NCI-H2107 treated with DMSO at 0.1 percent for 48 hours (cell line): Measurements from ENCODE around the gene RPRD2.
A peak's percentile ranks its signal among the peaks of the same experiment; 100 is the strongest.

ENCODE experiments used
- DNase-seq: peaks from one replicate; lab custom pipeline; 2025; ENCODE audit not compliant: unreplicated experiment; lab: John Stamatoyannopoulos, UW

The RPRD2 gene

GRCh38 chr1:150469291-150469690 is 105.3 kb downstream of the RPRD2 start:
- no peak for DNase-seq

GRCh38 chr1:150472601-150473200 is 108.8 kb downstream of the RPRD2 start:
- no peak for DNase-seq

- DNase-seq = no peak
Measured at GRCh38 chr1:150473659-150474058, 109.7 kb downstream of the RPRD2 start.

- no peak for DNase-seq
Measured at GRCh38 chr1:150474869-150475268, 110.9 kb downstream of the RPRD2 start.

GRCh38 chr1:150476754-150477153 is 112.8 kb downstream of the RPRD2 start:
- peak; percentile 42 for DNase-seq

- no peak for DNase-seq
Measured at GRCh38 chr1:150477320-150477719, 113.4 kb downstream of the RPRD2 start.

GRCh38 chr1:150477733-150478132 is 113.8 kb downstream of the RPRD2 start:
- no peak for DNase-seq

GRCh38 chr1:150479370-150479769 is 115.4 kb downstream of the RPRD2 start:
- no peak for DNase-seq

GRCh38 chr1:150479927-150480352 is 116.0 kb downstream of the RPRD2 start:
- DNase-seq = no peak

GRCh38 chr1:150484431-150484830 is 120.5 kb downstream of the RPRD2 start:
- DNase-seq = no peak

GRCh38 chr1:150484861-150485260 is 120.9 kb downstream of the RPRD2 start:
- DNase-seq = no peak

GRCh38 chr1:150486966-150487762 is 123.2 kb downstream of the RPRD2 start, which contains the start of gene TARS2:
Gene TARS2 (plus strand): TSS chr1:150487419. CDS start chr1:150487451, 32 bp downstream.
- peak; percentile 99 for DNase-seq

- DNase-seq = no peak
Measured at GRCh38 chr1:150487763-150488115, 123.8 kb downstream of the RPRD2 start.

- no peak for DNase-seq
Measured at GRCh38 chr1:150493175-150493574, 129.2 kb downstream of the RPRD2 start.

GRCh38 chr1:150498342-150498741 is 134.4 kb downstream of the RPRD2 start:
- DNase-seq = no peak

GRCh38 chr1:150505431-150505830 is 141.5 kb downstream of the RPRD2 start:
- DNase-seq = no peak

GRCh38 chr1:150507912-150508864 is 144.2 kb downstream of the RPRD2 start, which contains the start of gene ECM1:
Gene ECM1 (plus strand): TSS chr1:150508109. CDS start chr1:150508210, 101 bp downstream.
- no peak for DNase-seq

- no peak for DNase-seq
Measured at GRCh38 chr1:150508982-150509381, 145.0 kb downstream of the RPRD2 start.

GRCh38 chr1:150511551-150511950 is 147.6 kb downstream of the RPRD2 start:
- peak; percentile 52 for DNase-seq

- DNase-seq = no peak
Measured at GRCh38 chr1:150511985-150512660, 148.2 kb downstream of the RPRD2 start.

- DNase-seq = no peak
Measured at GRCh38 chr1:150512846-150513245, 148.9 kb downstream of the RPRD2 start.
